GM21576 (cell line): ENCODE results near the gene FAM236B.
A peak's percentile ranks its signal among the peaks of the same experiment; 100 is the strongest.
"Not testable (repeated sequence)": the region's sequence is repeated elsewhere in the genome, so short reads cannot be mapped to it uniquely, and the experiment has no call there.

Experiments used
- ATAC-seq: cut with Tn5 transposase; IDR thresholded peaks from one replicate; pipeline ENCODE4 v1.9.1; 2021; ENCODE audit warnings: mild to moderate bottlenecking, moderate library complexity; ENCODE audit not compliant: unreplicated experiment

Gene FAM236B

GRCh38 chrX:72782560-72782959 is at the start of gene FAM236B:
Gene FAM236B, minus strand, starts transcription at chrX:72782660. Its CDS starts 100 bp downstream, at chrX:72782560.
- ATAC-seq, result not testable (repeated sequence)

DNA sequence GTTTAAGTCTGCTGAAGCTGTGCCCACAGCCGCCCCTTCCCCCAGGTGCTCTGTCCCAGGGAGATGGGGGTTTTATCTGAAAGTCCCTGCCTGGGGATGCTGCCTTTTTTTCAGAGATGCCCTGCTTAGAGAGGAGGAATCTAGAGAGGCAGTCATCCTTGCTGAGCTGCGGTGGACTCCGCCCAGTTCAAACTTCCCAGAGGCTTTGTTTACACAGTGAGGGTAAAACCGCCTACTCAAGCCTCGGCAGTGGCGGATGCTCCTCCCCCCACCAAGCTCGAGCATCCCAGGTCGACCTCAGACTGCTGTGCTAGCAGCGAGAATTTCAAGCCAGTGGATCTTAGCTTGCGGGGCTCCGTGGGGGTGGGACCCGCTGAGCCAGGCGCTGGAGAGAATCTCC is 48.2 kb upstream of the FAM236B start:
- ATAC-seq, result not testable (repeated sequence)

GRCh38 chrX:72808110-72808509 is 25.6 kb upstream of the FAM236B start, which contains the start of gene FAM236D:
Gene FAM236D, minus strand, starts transcription at chrX:72808210. Its CDS starts 100 bp downstream, at chrX:72808110.
- not testable (repeated sequence) for ATAC-seq

GRCh38 chrX:72790390-72790789 is 7.9 kb upstream of the FAM236B start:
- not testable (repeated sequence) for ATAC-seq

GRCh38 chrX:72788142-72788541 is 5.7 kb upstream of the FAM236B start:
- ATAC-seq, result not testable (repeated sequence)

DNA sequence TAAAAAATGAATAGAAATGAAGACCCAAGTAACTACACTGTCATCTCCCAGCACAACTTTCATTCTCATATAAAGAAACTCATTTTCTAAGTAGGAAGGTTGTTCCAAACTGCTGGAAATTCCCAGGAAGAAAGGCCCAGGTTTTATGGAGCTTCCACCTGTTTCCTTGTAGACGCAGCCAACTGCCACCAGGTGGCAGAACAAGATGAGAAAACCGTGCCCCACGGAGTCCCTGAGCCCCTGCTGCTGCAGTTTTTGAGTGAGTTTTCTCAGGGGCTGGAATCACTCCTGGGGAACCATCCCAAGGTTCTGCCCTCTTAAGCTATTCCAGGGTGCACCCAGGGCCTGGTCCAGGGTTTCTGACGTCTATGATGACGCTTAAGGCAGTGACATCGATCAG is 1.5 kb upstream of the FAM236B start:
- not testable (repeated sequence) for ATAC-seq

- ATAC-seq, result not testable (repeated sequence)
These were observed 991 bp upstream of the FAM236B start for GRCh38 chrX:72783365-72783936.

- ATAC-seq, result not testable (repeated sequence)
These were observed 4.3 kb downstream of the FAM236B start for GRCh38 chrX:72778146-72778545.

GRCh38 chrX:72777467-72777790 is 5.0 kb downstream of the FAM236B start:
- peak; percentile 79 for ATAC-seq

GRCh38 chrX:72776653-72777466 is 5.6 kb downstream of the FAM236B start, which contains the start of gene DMRTC1B:
Gene DMRTC1B, plus strand, starts transcription at chrX:72776890. Its CDS starts 68,246 bp downstream, at chrX:72845136.
- ATAC-seq, result peak; percentile 74

GRCh38 chrX:72760454-72760853 is 22.0 kb downstream of the FAM236B start:
- ATAC-seq, result not testable (repeated sequence)

- ATAC-seq, result not testable (repeated sequence)
These were observed 33.9 kb downstream of the FAM236B start for GRCh38 chrX:72748545-72748944.

DNA sequence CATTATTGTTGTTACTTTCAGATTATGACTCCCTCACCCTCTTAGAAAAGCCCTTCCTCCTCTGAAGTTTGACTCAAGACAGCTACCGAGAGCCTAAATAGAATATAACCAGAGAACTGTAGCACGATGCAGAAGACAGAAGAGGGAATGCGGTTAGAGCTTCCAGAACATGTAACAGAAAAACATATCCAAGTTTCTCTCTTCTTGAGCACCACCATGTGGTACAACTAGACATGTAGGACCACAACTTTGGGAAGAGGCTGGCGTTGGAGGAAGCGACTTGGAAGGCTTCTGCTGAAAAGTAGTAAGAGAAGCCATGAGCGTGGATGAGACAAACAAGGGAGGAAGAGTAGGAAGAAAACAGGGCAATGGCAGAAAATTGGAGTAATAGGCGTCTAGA is 36.9 kb downstream of the FAM236B start:
- not testable (repeated sequence) for ATAC-seq

DNA sequence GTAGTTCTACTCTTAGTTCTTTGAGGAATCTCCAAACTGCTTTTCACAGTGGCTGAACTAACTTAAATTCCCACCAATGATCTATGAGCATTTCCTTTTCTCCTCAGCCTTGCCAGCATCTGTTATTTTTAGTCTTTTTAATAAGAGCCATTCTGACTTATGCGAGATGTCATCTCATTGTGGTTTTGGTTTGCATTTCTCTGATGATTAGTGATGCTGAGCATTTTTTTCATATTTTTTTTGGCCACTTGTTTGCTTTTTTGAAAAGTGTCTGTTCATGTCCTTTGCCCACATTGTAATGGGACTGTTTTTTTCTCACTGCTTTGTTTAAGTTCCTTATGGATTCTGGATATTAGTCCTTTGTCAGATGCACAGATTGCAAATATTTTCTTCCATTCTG is 46.9 kb downstream of the FAM236B start:
- no peak for ATAC-seq

DNA sequence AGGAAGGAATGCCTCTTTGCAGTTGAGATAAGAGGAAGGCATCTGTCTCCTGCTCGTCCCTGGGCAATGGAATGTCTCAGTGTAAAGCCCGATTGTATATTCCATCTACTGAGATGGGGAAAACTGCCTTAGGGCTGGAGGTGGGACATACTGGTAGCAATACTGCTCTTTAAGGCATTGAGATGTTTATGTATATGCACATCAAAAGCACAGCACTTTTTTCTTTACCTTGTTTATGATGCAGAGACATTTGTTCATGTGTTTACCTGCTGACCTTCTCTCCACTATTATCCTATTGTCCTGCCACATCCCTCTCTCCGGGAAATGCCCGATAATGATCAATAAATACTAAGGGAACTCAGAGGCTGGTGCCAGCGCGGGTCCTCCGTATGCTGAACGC is 48.8 kb downstream of the FAM236B start:
- ATAC-seq, result not testable (repeated sequence)
